ENCODE results near the gene ACTA2.

DNA sequence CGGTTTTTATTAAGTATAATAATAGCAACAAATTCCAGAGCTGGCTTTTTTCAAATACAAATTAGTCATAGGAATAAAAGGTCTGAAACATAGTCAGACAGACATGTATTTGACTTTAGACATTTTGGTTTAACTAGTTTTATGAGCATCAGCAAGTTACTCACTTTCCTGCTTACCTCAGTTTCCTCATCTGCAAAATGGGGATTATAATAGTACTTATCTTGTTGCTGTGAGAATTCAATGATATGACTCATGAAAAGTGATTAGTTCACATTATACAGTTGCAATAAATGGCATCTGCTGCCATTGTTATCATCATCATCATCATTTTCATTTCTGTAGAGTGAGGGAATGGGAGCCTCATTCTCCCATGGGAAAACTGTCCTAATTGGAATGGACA, 33.5 kb downstream of the ACTA2 start:
- no peak for TF ChIP-seq POLR2A (IDR thresholded peaks at IDR 0.05)
- no peak for TF ChIP-seq EP300 (IDR thresholded peaks at IDR 0.05)

Data from tibial nerve (tissue), 3 donors.